OCI-LY3 (cell line): Measurements from ENCODE around the gene KRTAP5-1.
"Not testable (repeated sequence)": the region's sequence is repeated elsewhere in the genome, so short reads cannot be mapped to it uniquely, and the experiment has no call there.

ENCODE experiments used
- H2AFZ ChIP-seq: fragments of 200-600, 300-600 bp; shearing (Covaris generic); 2 replicates; pipeline ENCODE4 v1.6.0; 2014; ENCODE audit warnings: antibody characterized with exemption, low read depth, low read length
- H3K27ac ChIP-seq: fragments of 200-600, 300-600 bp; sonication (generic); 2 replicates; pipeline ENCODE4 v1.5.1; 2014; ENCODE audit warnings: mild to moderate bottlenecking, low read length, moderate library complexity, mixed read lengths
- H3K27me3 ChIP-seq: fragments of 200-600, 300-600 bp; sonication (generic); 2 replicates; pipeline ENCODE4 v1.6.1; 2014; ENCODE audit warnings: low read depth, low read length, mixed read lengths
- H3K36me3 ChIP-seq: fragments of 200-600, 300-600 bp; sonication (generic); replicated peaks from 2 replicates; pipeline ENCODE3; 2014; ENCODE audit warnings: low read depth, low read length, mixed read lengths
- H3K4me1 ChIP-seq: fragments of 300-600, 200-600 bp; sonication (generic); 2 replicates; pipeline ENCODE4 v1.6.1; 2014; ENCODE audit warnings: low read length, mixed read lengths
- H3K4me2 ChIP-seq: fragments of 200-600, 300-600 bp; sonication (generic); 2 replicates; pipeline ENCODE4 v1.6.1; 2014; ENCODE audit warnings: low read length, mixed read lengths
- H3K4me3 ChIP-seq: fragments of 300-600, 200-600 bp; sonication (generic); 2 replicates; pipeline ENCODE4 v1.5.1; 2014; ENCODE audit warnings: antibody characterized with exemption, mild to moderate bottlenecking, low read length, moderate library complexity
- H3K79me2 ChIP-seq: fragments of 300-600, 200-600 bp; shearing (Covaris generic); 2 replicates; pipeline ENCODE4 v1.6.1; 2014; ENCODE audit warnings: mild to moderate bottlenecking, low read length, mixed read lengths
- H3K9ac ChIP-seq: fragments of 300-600, 200-600 bp; shearing (Covaris generic); 2 replicates; pipeline ENCODE4 v1.6.0; 2014; ENCODE audit warnings: mild to moderate bottlenecking, low read length, moderate library complexity
- H3K9me3 ChIP-seq: fragments of 200-600, 300-600 bp; shearing (Covaris generic); 2 replicates; pipeline ENCODE4 v1.6.1; 2014; ENCODE audit warnings: low read length, mixed read lengths; ENCODE audit not compliant: insufficient read depth
- H4K20me1 ChIP-seq: fragments of 200-600, 300-600 bp; sonication (generic); 2 replicates; pipeline ENCODE4 v1.6.1; 2016; ENCODE audit warnings: low read length, mixed read lengths; ENCODE audit not compliant: insufficient read depth
- CTCF ChIP-seq: fragments of 200-600, 300-600 bp; sonication (generic); IDR thresholded peaks from 2 replicates; pipeline ENCODE4 v1.5.1; 2014; ENCODE audit warnings: antibody characterized with exemption, low read length, low read depth
- EZH2phosphoT487 ChIP-seq: fragments of 200-600 bp; shearing (Covaris generic); IDR thresholded peaks from 2 replicates; pipeline ENCODE4 v1.6.1; 2018; ENCODE audit warnings: antibody characterized with exemption, mixed run types, low read depth

KRTAP5-1 gene

GRCh38 chr11:1592628-1593027 lies 7.5 kb upstream of the KRTAP5-1 start:
- Histone ChIP-seq H3K9me3 (no peaks in the 10 kb centered on the region), H4K20me1 (no peaks in the 10 kb centered on the region), H3K79me2 (no peaks in the 10 kb centered on the region), H3K4me1 (no peaks in the 10 kb centered on the region), H3K27ac (no peak overlapping the region), H2AFZ (no peak overlapping the region), H3K27me3 (peaks cover 38% of the 10 kb centered on the region), H3K4me3 (no peak overlapping the region), H3K9ac (no peak overlapping the region), H3K36me3 (no peaks in the 10 kb centered on the region), H3K4me2 (no peak overlapping the region)
- TF ChIP-seq EZH2phosphoT487 (no peak), CTCF (no peak)

- no peak for TF ChIP-seq CTCF
- no peak for TF ChIP-seq EZH2phosphoT487
- H2AFZ ChIP-seq = no peak overlapping the region
- no peak overlapping the region for H3K4me3 ChIP-seq
- peaks cover 25% of the 10 kb centered on the region for H3K27me3 ChIP-seq
- H4K20me1 ChIP-seq = no peaks in the 10 kb centered on the region
- no peaks in the 10 kb centered on the region for H3K9me3 ChIP-seq
- no peak overlapping the region for H3K9ac ChIP-seq
- H3K4me2 ChIP-seq = no peak overlapping the region
- H3K27ac ChIP-seq = no peak overlapping the region
- no peaks in the 10 kb centered on the region for H3K4me1 ChIP-seq
- H3K79me2 ChIP-seq = no peaks in the 10 kb centered on the region
- H3K36me3 ChIP-seq = no peaks in the 10 kb centered on the region
Measured at GRCh38 chr11:1589996-1590395, 4.9 kb upstream of the KRTAP5-1 start.

- H3K9me3 ChIP-seq, H3K4me3 ChIP-seq, H3K36me3 ChIP-seq, H3K27ac ChIP-seq, H3K79me2 ChIP-seq, H4K20me1 ChIP-seq, H2AFZ ChIP-seq, H3K4me2 ChIP-seq, H3K9ac ChIP-seq, H3K4me1 ChIP-seq: not testable (repeated sequence)
- peaks cover 21% of the 10 kb centered on the region for H3K27me3 ChIP-seq
Measured at GRCh38 chr11:1589191-1589963, 4.3 kb upstream of the KRTAP5-1 start.

- H3K9ac ChIP-seq = no peak overlapping the region
- no peak overlapping the region for H3K27ac ChIP-seq
- TF ChIP-seq EZH2phosphoT487 (no peak), CTCF (no peak)
- H3K27me3 ChIP-seq = peaks cover 13% of the 10 kb centered on the region
- H3K36me3 ChIP-seq = no peaks in the 10 kb centered on the region
- H4K20me1 ChIP-seq = no peaks in the 10 kb centered on the region
- no peaks in the 10 kb centered on the region for H3K79me2 ChIP-seq
- H3K4me3 ChIP-seq = no peak overlapping the region
- no peaks in the 10 kb centered on the region for H3K9me3 ChIP-seq
- H3K4me1 ChIP-seq = no peaks in the 10 kb centered on the region
- H3K4me2 ChIP-seq = no peak overlapping the region
- no peak overlapping the region for H2AFZ ChIP-seq
Measured at GRCh38 chr11:1586699-1587098, 1.6 kb upstream of the KRTAP5-1 start.

- H3K4me1 ChIP-seq, H3K27ac ChIP-seq: not testable (repeated sequence)
- H3K27me3 ChIP-seq = peaks cover 11% of the 10 kb centered on the region; the same call in 1 of the 2 replicates
Measured at GRCh38 chr11:1582909-1583308, 2.2 kb downstream of the KRTAP5-1 start.

More at GRCh38 chr11:1582909-1583308, 2.2 kb downstream of the KRTAP5-1 start:
- not testable (repeated sequence) for H2AFZ ChIP-seq, H3K9me3 ChIP-seq, H3K4me2 ChIP-seq, H3K36me3 ChIP-seq, H3K9ac ChIP-seq, H4K20me1 ChIP-seq, H3K4me3 ChIP-seq, H3K79me2 ChIP-seq
